ENCODE measurements around the gene SERPINA6. TPM values are rescaled to one million over a fixed set of nuclear protein-coding genes. Genes with fewer than 3 reads are reported as not detected.

Gene SERPINA6
- total RNA-seq, 1 donor from 2014 or later, result not detected

DNA sequence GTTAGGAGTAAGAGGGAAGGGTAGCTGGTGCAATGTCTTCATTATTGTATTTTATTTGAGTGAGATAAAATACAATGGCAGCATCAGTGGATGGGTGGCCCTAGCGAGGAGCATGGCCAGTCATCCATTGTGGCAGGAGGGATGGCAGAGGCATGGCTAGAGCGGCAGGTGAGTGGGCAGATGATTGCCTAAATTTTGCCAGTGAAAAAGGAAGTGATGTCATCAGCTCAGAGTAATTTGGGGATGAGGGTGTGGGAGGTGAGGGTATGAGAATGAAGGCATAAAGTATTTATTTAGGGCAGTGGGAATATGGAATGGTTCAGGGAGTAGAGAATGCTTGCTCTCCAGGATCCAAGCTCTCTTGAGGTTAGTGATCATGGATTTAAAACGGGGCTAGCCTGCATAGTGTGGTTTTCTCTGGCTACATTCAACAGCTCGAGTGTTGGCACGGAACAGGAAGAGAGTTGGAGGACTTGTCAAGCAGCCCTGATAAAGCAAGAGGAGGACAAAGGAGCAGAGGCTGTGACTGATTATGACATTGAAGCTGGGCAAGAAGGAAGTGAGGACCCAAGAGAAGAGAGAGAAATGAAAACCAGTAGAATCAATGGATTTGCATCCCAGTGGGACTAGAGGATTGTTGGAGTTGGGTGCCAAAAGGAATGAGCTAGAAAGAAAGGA is 18.7 kb upstream of the SERPINA6 start:
- Histone ChIP-seq H3K36me3 (ENCODE audit: insufficient read depth, low read length) (no peaks in the 10 kb centered on the region), H2AFZ (ENCODE audit: low read depth, low read length) (no peak overlapping the region), H3K27me3 (ENCODE audit: insufficient read depth, low read length) (no peaks in the 10 kb centered on the region), H3K4me2 (ENCODE audit: low read length) (peak overlapping the region; percentile 72), H3K9ac (ENCODE audit: low read length) (peak overlapping the region; percentile 3), H3K4me1 (ENCODE audit: insufficient read depth, low read length) (peaks cover 27% of the 10 kb centered on the region), H4K20me1 (ENCODE audit: insufficient read depth, low read length) (no peaks in the 10 kb centered on the region), H3K27ac (ENCODE audit: low read depth, low read length) (peak overlapping the region; percentile 59), H3K79me2 (ENCODE audit: insufficient read depth, low read length) (no peaks in the 10 kb centered on the region), H3K9me3 (ENCODE audit: insufficient read depth, low read depth, low read length) (no peaks in the 10 kb centered on the region), H3K4me3 (ENCODE audit: insufficient read depth, low read depth, low read length) (peak overlapping the region; percentile 14)
- Mint-ChIP-seq H3K4me1 (ENCODE audit: low read depth, unreplicated experiment) (peaks cover 26% of the 10 kb centered on the region), H3K27me3 (ENCODE audit: low read depth, unreplicated experiment) (no peaks in the 10 kb centered on the region), H3K36me3 (ENCODE audit: low read depth, unreplicated experiment) (no peaks in the 10 kb centered on the region), H3K9me3 (ENCODE audit: unreplicated experiment) (peaks cover 3% of the 10 kb centered on the region), H3K4me3 (ENCODE audit: unreplicated experiment) (no peak overlapping the region), H3K27ac (ENCODE audit: unreplicated experiment) (peak overlapping the region; percentile 2)
- peak; percentile 72 for DNase-seq (ENCODE audit: low read depth)
- TF ChIP-seq, protein P1, sequence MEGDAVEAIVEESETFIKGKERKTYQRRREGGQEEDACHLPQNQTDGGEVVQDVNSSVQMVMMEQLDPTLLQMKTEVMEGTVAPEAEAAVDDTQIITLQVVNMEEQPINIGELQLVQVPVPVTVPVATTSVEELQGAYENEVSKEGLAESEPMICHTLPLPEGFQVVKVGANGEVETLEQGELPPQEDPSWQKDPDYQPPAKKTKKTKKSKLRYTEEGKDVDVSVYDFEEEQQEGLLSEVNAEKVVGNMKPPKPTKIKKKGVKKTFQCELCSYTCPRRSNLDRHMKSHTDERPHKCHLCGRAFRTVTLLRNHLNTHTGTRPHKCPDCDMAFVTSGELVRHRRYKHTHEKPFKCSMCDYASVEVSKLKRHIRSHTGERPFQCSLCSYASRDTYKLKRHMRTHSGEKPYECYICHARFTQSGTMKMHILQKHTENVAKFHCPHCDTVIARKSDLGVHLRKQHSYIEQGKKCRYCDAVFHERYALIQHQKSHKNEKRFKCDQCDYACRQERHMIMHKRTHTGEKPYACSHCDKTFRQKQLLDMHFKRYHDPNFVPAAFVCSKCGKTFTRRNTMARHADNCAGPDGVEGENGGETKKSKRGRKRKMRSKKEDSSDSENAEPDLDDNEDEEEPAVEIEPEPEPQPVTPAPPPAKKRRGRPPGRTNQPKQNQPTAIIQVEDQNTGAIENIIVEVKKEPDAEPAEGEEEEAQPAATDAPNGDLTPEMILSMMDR (IDR thresholded peaks at IDR 0.05; ENCODE audit: insufficient read depth, low read depth, low read length), result no peak
- TF ChIP-seq EZH2 (IDR thresholded peaks at IDR 0.05; ENCODE audit: insufficient read depth, low read length), result no peak
- no peak for FAIRE-seq

DNA sequence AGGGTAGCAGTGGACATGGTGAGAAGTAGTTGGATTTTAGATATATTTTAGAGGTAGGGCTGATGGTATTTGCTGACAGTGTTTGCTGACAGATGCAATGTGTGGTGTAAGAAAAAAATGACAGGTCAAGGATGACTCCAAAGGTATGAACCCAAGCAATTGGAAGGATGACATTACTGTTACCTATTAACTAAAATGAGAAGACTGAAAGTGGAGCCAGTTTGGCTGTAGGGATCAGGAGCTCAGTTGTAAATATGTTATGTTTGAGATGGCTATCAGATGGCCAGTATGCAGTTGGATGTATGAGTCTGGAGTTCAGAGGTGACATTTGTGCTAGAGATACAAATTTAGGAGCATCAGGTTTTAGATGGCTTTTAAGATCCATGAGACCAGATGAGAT is 17.4 kb upstream of the SERPINA6 start:
- TF ChIP-seq, protein P1 (IDR thresholded peaks at IDR 0.05; ENCODE audit: insufficient read depth, low read depth, low read length), result no peak
- TF ChIP-seq EZH2 (IDR thresholded peaks at IDR 0.05; ENCODE audit: insufficient read depth, low read length), result no peak
- H4K20me1 ChIP-seq (ENCODE audit: insufficient read depth, low read length), result no peaks in the 10 kb centered on the region
- peaks cover 3% of the 10 kb centered on the region for H3K9me3 Mint-ChIP-seq (ENCODE audit: unreplicated experiment)
- DNase-seq (ENCODE audit: low read depth), result no peak
- no peaks in the 10 kb centered on the region for H3K27me3 ChIP-seq (ENCODE audit: insufficient read depth, low read length)
- no peak overlapping the region for H3K9ac ChIP-seq (ENCODE audit: low read length)
- no peaks in the 10 kb centered on the region for H3K79me2 ChIP-seq (ENCODE audit: insufficient read depth, low read length)
- no peak overlapping the region for H3K4me2 ChIP-seq (ENCODE audit: low read length)
- H3K9me3 ChIP-seq (ENCODE audit: insufficient read depth, low read depth, low read length), result no peaks in the 10 kb centered on the region
- H3K4me1 Mint-ChIP-seq (ENCODE audit: low read depth, unreplicated experiment), result peaks cover 24% of the 10 kb centered on the region
- H3K27me3 Mint-ChIP-seq (ENCODE audit: low read depth, unreplicated experiment), result no peaks in the 10 kb centered on the region
- H3K36me3 ChIP-seq (ENCODE audit: insufficient read depth, low read length), result no peaks in the 10 kb centered on the region
- no peak overlapping the region for H3K4me3 Mint-ChIP-seq (ENCODE audit: unreplicated experiment)
- peaks cover 24% of the 10 kb centered on the region for H3K4me1 ChIP-seq (ENCODE audit: insufficient read depth, low read length)
- H3K36me3 Mint-ChIP-seq (ENCODE audit: low read depth, unreplicated experiment), result no peaks in the 10 kb centered on the region
- no peak overlapping the region for H2AFZ ChIP-seq (ENCODE audit: low read depth, low read length)
- FAIRE-seq, result no peak
- no peak overlapping the region for H3K4me3 ChIP-seq (ENCODE audit: insufficient read depth, low read depth, low read length)
- H3K27ac ChIP-seq (ENCODE audit: low read depth, low read length), result no peak overlapping the region
- H3K27ac Mint-ChIP-seq (ENCODE audit: unreplicated experiment), result no peak overlapping the region

DNA sequence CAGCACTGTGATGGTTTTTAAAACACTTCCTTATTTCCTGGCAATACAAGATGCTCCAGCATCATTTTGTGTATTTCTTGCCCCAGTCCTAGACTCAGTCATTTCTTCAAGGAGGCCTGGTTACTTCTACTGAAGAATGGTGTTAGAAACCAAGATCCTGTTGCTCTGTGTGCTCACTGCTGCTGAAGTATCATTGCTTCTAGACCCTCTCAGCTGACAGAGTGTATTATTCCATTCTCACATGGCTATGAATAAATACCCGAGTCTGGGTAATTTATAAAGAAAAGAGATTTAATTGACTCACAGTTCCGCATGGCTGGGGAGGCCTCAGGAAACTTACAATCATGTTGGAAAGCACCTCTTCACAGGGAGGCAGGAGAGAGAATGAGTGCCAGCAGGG is 14.9 kb upstream of the SERPINA6 start:
- Histone ChIP-seq H3K4me2 (ENCODE audit: low read length) (no peak overlapping the region), H3K27ac (ENCODE audit: low read depth, low read length) (no peak overlapping the region), H3K79me2 (ENCODE audit: insufficient read depth, low read length) (no peaks in the 10 kb centered on the region), H3K27me3 (ENCODE audit: insufficient read depth, low read length) (no peaks in the 10 kb centered on the region), H3K36me3 (ENCODE audit: insufficient read depth, low read length) (no peaks in the 10 kb centered on the region), H3K4me3 (ENCODE audit: insufficient read depth, low read depth, low read length) (no peak overlapping the region), H4K20me1 (ENCODE audit: insufficient read depth, low read length) (no peaks in the 10 kb centered on the region), H3K4me1 (ENCODE audit: insufficient read depth, low read length) (peaks cover 16% of the 10 kb centered on the region), H3K9ac (ENCODE audit: low read length) (no peak overlapping the region), H3K9me3 (ENCODE audit: insufficient read depth, low read depth, low read length) (no peaks in the 10 kb centered on the region), H2AFZ (ENCODE audit: low read depth, low read length) (no peak overlapping the region)
- Mint-ChIP-seq H3K36me3 (ENCODE audit: low read depth, unreplicated experiment) (no peaks in the 10 kb centered on the region), H3K27me3 (ENCODE audit: low read depth, unreplicated experiment) (no peaks in the 10 kb centered on the region), H3K9me3 (ENCODE audit: unreplicated experiment) (no peaks in the 10 kb centered on the region), H3K4me1 (ENCODE audit: low read depth, unreplicated experiment) (peaks cover 17% of the 10 kb centered on the region), H3K4me3 (ENCODE audit: unreplicated experiment) (no peak overlapping the region), H3K27ac (ENCODE audit: unreplicated experiment) (no peak overlapping the region)
- DNase-seq (ENCODE audit: low read depth), result no peak
- FAIRE-seq, result no peak
- TF ChIP-seq EZH2 (IDR thresholded peaks at IDR 0.05; ENCODE audit: insufficient read depth, low read length), result no peak
- TF ChIP-seq, protein P1 (IDR thresholded peaks at IDR 0.05; ENCODE audit: insufficient read depth, low read depth, low read length), result no peak

All from astrocyte (in vitro differentiated cells and primary cell).